ENCODE measurements around the gene KIF5A.
"Not testable (repeated sequence)": the region's sequence is repeated elsewhere in the genome, so short reads cannot be mapped to it uniquely, and the experiment has no call there.

KIF5A gene

GRCh38 chr12:57549909-57550640 lies at the start of gene KIF5A:
Gene KIF5A, plus strand, starts transcription at chr12:57550044. Its CDS starts 228 bp downstream, at chr12:57550272.
- DNase-seq (ENCODE audit: low read depth): peak; percentile 14

DNA sequence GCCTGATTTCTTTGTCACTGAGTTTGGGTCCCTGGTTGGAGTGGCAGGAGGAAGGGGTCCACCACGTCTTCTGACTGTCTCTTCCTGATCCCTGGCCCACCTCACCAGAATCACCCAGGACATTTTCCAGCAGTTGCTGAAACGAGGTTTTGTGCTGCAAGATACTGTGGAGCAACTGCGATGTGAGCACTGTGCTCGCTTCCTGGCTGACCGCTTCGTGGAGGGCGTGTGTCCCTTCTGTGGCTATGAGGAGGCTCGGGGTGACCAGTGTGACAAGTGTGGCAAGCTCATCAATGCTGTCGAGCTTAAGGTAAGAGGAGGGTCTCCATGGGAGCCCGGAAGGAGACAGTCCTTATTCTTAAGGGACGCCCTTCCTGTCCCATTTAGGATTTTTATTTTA lies 49.6 kb upstream of the KIF5A start:
- no peak for DNase-seq (ENCODE audit: low read depth)

GRCh38 chr12:57502311-57502969 lies 47.4 kb upstream of the KIF5A start:
- DNase-seq (ENCODE audit: low read depth): not testable (repeated sequence)

GRCh38 chr12:57506541-57506940 lies 43.3 kb upstream of the KIF5A start:
- not testable (repeated sequence) for DNase-seq (ENCODE audit: low read depth)

GRCh38 chr12:57507796-57508195 lies 42.0 kb upstream of the KIF5A start:
- not testable (repeated sequence) for DNase-seq (ENCODE audit: low read depth)

- DNase-seq (ENCODE audit: low read depth): no peak
Measured at GRCh38 chr12:57511161-57511560, 38.7 kb upstream of the KIF5A start.

DNA sequence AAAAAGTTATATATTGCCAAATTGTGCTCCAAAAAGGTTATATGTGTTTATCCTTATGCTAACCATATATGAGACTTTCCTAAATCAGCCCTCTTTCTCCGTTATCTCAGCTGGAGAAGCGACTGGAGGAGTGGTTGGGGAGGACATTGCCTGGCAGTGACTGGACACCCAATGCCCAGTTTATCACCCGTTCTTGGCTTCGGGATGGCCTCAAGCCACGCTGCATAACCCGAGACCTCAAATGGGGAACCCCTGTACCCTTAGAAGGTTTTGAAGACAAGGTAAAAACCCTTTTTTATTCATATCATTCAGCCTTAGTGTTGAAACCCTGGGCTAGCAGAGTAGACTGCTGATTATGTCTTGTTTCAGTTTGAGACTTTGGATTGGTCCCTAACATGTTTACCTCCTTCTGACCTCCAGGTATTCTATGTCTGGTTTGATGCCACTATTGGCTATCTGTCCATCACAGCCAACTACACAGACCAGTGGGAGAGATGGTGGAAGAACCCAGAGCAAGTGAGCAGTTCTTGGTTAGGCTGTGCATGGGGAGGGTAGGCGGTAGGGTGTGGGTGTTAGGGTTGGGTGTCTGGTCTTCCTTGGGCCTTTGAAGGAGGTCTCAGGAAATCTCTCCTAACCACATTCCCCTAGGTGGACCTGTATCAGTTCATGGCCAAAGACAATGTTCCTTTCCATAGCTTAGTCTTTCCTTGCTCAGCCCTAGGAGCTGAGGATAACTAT lies 38.1 kb upstream of the KIF5A start:
- DNase-seq (ENCODE audit: low read depth): no peak

- DNase-seq (ENCODE audit: low read depth): no peak
Measured at GRCh38 chr12:57512665-57513064, 37.2 kb upstream of the KIF5A start.

DNA sequence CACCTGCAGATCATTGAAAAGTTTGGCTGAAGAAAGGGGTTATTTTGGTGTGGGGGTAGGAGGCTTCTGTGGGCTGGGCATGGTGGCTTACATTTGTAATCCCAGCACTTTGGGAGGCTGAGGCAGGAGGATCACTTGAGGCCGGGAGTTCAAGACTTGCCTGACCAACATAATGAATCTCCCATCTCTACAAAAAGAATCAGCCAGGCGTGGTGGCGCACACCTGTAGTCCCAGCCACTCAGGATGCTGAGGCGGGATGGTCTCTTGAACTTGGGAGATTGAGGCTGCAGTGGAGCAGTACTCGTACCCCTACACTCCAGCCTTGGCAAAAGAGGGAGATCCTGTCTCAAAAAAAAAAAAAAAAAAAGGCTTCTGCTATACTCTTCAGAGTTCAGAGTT lies 36.6 kb upstream of the KIF5A start:
- no peak for DNase-seq (ENCODE audit: low read depth)

DNA sequence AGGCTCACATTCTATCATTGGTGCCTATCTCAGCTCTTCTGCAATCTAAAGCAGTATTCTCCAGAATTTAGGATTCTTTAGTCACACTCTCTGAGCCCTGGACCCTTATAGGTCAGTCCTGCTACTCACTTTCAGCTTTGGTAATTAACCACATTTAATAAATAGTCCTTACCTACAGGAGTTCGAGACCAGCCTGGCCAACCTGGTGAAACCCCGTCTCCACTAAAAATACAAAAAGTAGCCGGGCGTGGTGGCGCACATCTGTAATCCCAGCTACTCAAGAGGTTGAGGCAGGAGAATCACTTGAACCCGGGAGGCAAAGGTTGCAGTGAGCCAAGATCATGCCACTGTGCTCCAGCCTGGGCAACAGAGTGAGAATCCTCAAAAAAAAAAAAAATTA lies 36.2 kb upstream of the KIF5A start:
- DNase-seq (ENCODE audit: low read depth): not testable (repeated sequence)

GRCh38 chr12:57514246-57514645 lies 35.6 kb upstream of the KIF5A start:
- DNase-seq (ENCODE audit: low read depth): not testable (repeated sequence)

DNA sequence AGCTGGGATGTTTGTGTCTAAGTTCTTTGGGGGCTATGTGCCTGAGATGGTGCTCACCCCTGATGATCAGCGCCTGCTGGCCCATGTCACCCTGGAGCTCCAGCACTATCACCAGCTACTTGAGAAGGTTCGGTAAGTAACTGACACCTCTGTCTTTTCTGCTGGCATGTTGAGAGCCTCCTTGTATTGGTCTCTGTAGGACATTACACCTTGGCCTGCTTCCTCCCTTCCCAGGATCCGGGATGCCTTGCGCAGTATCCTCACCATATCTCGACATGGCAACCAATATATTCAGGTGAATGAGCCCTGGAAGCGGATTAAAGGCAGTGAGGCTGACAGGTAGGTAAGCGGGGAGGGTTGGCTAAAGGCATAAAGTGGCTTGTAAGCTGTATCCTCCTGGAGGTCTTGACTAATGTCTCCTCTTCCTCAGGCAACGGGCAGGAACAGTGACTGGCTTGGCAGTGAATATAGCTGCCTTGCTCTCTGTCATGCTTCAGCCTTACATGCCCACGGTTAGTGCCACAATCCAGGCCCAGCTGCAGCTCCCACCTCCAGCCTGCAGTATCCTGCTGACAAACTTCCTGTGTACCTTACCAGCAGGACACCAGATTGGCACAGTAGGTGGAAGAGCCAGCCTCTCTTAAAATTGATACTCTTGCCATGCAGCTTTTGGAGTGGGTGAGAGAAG lies 35.0 kb upstream of the KIF5A start:
- no peak for DNase-seq (ENCODE audit: low read depth)

GRCh38 chr12:57515408-57515933 lies 34.4 kb upstream of the KIF5A start:
- DNase-seq (ENCODE audit: low read depth): no peak

GRCh38 chr12:57515934-57516541 lies 33.8 kb upstream of the KIF5A start:
- DNase-seq (ENCODE audit: low read depth): no peak

- no peak for DNase-seq (ENCODE audit: low read depth)
Measured at GRCh38 chr12:57516617-57517153, 33.2 kb upstream of the KIF5A start.

- DNase-seq (ENCODE audit: low read depth): no peak
Measured at GRCh38 chr12:57517187-57517586, 32.7 kb upstream of the KIF5A start.

- not testable (repeated sequence) for DNase-seq (ENCODE audit: low read depth)
Measured at GRCh38 chr12:57517718-57518117, 32.1 kb upstream of the KIF5A start.

DNA sequence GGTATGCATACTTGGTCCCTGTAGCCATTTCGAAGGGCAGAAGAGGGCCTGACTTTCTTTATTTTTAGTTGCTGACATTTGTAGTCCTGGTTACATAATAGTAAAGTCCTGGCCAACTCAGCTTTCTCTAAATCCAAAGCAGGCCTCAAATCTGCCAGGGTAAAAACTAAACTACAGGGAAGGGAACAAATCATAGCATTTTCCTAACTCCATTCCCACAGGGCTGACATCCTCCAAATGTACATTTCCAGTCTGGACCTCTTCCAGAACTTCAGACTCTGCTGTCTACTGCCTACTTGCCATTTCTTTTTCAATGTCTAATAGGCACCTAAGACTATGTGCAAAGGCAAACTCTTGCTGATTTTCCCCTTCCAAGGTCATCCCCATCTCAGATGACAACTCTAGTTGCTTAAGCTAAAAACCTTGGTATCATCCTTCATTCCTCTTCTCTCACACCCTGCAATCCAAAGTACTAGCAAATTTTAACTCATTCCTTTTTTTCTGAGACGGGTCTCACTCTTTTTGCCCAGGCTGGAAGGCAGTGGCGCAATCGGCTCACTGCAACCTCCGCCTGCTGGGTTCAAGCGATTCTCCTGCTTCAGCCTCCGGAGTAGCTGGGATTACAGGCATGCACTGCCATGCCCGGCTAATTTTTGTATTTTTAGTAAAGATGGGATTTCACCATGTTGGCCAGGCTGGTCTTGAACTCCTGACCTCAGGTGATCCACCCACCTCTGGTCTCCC lies 31.5 kb upstream of the KIF5A start:
- DNase-seq (ENCODE audit: low read depth): no peak

DNA sequence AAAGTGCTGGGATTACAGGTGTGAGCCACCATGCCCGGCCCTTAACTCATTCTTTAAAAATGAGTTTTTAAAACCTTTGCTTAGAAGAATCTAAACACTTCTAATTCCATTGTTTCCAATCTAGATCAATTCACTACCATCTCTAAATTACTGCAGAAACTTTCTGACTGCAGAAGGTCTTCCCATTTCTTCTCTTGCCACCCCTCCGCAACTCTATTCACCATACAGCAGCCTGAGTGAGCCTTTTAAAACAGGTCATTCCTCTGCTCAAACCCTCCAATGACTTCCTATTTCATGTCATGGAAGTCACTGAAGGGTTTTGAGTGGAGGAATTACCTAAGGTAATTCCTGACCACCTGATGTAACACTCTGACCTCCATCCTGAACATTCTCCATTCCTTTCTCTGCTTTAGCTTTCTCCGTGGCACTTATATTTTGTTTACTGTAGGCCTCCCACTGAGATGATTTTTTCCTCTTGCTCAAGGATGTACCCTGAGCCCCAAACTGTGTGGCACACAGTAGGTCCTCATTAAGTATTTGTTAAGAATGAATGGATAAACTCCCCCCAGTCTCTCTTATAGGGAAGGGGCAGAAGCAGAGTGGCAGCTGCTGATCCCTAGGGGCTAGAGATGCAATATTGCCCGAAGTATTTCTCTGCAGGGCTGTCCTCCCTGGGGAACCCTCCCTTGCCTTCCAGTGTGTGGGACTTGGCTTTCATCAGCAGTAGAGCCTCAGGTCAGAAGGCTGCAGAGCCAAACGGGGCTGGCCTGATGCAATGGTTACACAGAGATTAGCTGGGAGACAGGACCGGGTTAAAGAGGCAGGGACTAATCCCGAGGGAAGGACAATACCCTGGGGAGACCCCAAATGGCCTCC lies 30.7 kb upstream of the KIF5A start:
- DNase-seq (ENCODE audit: low read depth): no peak

DNA sequence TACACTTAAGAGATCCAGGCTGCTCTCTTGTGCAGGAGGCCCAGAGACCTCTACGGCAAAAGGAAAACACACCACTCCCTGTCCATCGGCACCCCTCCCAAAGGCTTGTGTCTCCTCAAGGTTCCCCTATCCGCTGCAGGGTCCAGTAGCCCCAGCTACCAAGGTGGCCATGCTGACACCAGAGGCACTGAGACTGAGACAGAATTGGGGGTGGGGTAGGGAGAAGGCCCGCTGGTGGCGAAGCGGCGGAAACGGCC lies 30.1 kb upstream of the KIF5A start:
- DNase-seq (ENCODE audit: low read depth): no peak
